ENCODE measurements around the gene NBAS. TPM values are rescaled to one million over a fixed set of nuclear protein-coding genes. Genes with fewer than 3 reads are reported as not detected.

NBAS gene
- total and polyA plus RNA-seq, 9 of the 15 experiments (the other 6 are each of a cell fraction or from before 2014, with no cell fraction given) = 15.3 to 94.4 (median 69.9) TPM

DNA sequence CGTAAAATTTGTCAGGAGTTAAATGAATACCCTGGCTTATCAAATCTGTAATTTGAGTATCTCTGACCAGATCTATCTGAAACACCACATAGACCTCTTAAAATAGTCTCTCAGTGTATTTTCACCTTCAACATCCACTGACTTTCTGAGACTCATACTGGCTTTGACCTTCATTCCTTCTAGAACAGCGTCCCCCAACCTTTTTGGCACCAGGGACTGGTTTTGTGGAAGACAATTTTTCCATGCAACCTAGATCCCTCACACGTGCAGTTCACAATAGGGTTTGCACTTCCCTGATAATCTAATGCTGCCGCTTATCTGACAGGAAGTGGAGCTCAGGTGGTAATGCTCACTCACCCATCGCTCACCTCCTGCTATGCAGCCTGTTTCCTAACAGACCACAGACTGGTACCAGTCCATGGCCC lies 3.2 kb downstream of the NBAS start (continued):
- TF ChIP-seq, protein P1, sequence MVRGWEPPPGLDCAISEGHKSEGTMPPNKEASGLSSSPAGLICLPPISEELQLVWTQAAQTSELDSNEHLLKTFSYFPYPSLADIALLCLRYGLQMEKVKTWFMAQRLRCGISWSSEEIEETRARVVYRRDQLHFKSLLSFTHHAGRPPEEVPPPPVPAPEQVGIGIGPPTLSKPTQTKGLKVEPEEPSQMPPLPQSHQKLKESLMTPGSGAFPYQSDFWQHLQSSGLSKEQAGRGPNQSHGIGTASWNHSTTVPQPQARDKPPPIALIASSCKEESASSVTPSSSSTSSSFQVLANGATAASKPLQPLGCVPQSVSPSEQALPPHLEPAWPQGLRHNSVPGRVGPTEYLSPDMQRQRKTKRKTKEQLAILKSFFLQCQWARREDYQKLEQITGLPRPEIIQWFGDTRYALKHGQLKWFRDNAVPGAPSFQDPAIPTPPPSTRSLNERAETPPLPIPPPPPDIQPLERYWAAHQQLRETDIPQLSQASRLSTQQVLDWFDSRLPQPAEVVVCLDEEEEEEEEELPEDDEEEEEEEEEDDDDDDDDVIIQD (CRISPR knock-in tag; IDR thresholded peaks at IDR 0.05) = no peak
- TF ChIP-seq CC2D1A (IDR thresholded peaks at IDR 0.05) = no peak
- TF ChIP-seq TBL1XR1 (IDR thresholded peaks at IDR 0.05; ENCODE audit: low read length in 2 of 2) = 0 out of 4 replicates have a peak, but pooled peaks of 1 of the 2 experiments have one; percentile 47
- TF ChIP-seq, protein P2, sequence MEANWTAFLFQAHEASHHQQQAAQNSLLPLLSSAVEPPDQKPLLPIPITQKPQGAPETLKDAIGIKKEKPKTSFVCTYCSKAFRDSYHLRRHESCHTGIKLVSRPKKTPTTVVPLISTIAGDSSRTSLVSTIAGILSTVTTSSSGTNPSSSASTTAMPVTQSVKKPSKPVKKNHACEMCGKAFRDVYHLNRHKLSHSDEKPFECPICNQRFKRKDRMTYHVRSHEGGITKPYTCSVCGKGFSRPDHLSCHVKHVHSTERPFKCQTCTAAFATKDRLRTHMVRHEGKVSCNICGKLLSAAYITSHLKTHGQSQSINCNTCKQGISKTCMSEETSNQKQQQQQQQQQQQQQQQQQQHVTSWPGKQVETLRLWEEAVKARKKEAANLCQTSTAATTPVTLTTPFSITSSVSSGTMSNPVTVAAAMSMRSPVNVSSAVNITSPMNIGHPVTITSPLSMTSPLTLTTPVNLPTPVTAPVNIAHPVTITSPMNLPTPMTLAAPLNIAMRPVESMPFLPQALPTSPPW (CRISPR knock-in tag; IDR thresholded peaks at IDR 0.05) = no peak
- TF ChIP-seq ZC3H4 (CRISPR knock-in tag; IDR thresholded peaks at IDR 0.05; ENCODE audit: borderline replicate concordance) = no peak
- TF ChIP-seq NFRKB (IDR thresholded peaks at IDR 0.05; ENCODE audit: low read depth) = peak; percentile 56; the same call in 1 of the 2 replicates
- no peak for TF ChIP-seq COPS2 (conservative IDR thresholded peaks at IDR 0.05)
- no peak; the same call in 1 of the 2 replicates for TF ChIP-seq NCOA1 (IDR thresholded peaks at IDR 0.05; ENCODE audit: low read depth)
- TF ChIP-seq DACH1 (IDR thresholded peaks at IDR 0.05; ENCODE audit: partially characterized antibody) = no peak
- peak; percentile 34; the same call in 1 of the 2 replicates for TF ChIP-seq ZKSCAN8 (CRISPR knock-in tag; IDR thresholded peaks at IDR 0.05)
- peak; percentile 80 for TF ChIP-seq SMARCA4 (IDR thresholded peaks at IDR 0.05)
- TF ChIP-seq, protein P3, sequence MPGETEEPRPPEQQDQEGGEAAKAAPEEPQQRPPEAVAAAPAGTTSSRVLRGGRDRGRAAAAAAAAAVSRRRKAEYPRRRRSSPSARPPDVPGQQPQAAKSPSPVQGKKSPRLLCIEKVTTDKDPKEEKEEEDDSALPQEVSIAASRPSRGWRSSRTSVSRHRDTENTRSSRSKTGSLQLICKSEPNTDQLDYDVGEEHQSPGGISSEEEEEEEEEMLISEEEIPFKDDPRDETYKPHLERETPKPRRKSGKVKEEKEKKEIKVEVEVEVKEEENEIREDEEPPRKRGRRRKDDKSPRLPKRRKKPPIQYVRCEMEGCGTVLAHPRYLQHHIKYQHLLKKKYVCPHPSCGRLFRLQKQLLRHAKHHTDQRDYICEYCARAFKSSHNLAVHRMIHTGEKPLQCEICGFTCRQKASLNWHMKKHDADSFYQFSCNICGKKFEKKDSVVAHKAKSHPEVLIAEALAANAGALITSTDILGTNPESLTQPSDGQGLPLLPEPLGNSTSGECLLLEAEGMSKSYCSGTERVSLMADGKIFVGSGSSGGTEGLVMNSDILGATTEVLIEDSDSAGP (CRISPR knock-in tag; IDR thresholded peaks at IDR 0.05) = no peak
- TF ChIP-seq, protein P4, sequence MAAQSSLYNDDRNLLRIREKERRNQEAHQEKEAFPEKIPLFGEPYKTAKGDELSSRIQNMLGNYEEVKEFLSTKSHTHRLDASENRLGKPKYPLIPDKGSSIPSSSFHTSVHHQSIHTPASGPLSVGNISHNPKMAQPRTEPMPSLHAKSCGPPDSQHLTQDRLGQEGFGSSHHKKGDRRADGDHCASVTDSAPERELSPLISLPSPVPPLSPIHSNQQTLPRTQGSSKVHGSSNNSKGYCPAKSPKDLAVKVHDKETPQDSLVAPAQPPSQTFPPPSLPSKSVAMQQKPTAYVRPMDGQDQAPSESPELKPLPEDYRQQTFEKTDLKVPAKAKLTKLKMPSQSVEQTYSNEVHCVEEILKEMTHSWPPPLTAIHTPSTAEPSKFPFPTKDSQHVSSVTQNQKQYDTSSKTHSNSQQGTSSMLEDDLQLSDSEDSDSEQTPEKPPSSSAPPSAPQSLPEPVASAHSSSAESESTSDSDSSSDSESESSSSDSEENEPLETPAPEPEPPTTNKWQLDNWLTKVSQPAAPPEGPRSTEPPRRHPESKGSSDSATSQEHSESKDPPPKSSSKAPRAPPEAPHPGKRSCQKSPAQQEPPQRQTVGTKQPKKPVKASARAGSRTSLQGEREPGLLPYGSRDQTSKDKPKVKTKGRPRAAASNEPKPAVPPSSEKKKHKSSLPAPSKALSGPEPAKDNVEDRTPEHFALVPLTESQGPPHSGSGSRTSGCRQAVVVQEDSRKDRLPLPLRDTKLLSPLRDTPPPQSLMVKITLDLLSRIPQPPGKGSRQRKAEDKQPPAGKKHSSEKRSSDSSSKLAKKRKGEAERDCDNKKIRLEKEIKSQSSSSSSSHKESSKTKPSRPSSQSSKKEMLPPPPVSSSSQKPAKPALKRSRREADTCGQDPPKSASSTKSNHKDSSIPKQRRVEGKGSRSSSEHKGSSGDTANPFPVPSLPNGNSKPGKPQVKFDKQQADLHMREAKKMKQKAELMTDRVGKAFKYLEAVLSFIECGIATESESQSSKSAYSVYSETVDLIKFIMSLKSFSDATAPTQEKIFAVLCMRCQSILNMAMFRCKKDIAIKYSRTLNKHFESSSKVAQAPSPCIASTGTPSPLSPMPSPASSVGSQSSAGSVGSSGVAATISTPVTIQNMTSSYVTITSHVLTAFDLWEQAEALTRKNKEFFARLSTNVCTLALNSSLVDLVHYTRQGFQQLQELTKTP (IDR thresholded peaks at IDR 0.05; ENCODE audit: low read depth in 1 of 2, partially characterized antibody in 2 of 2) = peak in 1 of 2 experiments; percentile 59
- TF ChIP-seq CREM (IDR thresholded peaks at IDR 0.05; ENCODE audit: low read depth) = peak; percentile 73
- no peak for TF ChIP-seq NFIX (CRISPR knock-in tag; IDR thresholded peaks at IDR 0.05; ENCODE audit: low read depth)
- peak; percentile 62 for TF ChIP-seq GABPA (tag; conservative IDR thresholded peaks at IDR 0.05; ENCODE audit: low read depth)
- peak; percentile 91 for TF ChIP-seq BRD9 (IDR thresholded peaks at IDR 0.05; ENCODE audit: low read depth, partially characterized antibody)
- TF ChIP-seq, protein P5, sequence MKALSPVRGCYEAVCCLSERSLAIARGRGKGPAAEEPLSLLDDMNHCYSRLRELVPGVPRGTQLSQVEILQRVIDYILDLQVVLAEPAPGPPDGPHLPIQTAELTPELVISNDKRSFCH (CRISPR knock-in tag; IDR thresholded peaks at IDR 0.05) = no peak
- TF ChIP-seq, protein P5 (tag; IDR thresholded peaks at IDR 0.05) = peak; percentile 61; the same call in 1 of the 2 replicates

Measured in K562 (cell line).